ENCODE results near the gene PATE3.

DNA sequence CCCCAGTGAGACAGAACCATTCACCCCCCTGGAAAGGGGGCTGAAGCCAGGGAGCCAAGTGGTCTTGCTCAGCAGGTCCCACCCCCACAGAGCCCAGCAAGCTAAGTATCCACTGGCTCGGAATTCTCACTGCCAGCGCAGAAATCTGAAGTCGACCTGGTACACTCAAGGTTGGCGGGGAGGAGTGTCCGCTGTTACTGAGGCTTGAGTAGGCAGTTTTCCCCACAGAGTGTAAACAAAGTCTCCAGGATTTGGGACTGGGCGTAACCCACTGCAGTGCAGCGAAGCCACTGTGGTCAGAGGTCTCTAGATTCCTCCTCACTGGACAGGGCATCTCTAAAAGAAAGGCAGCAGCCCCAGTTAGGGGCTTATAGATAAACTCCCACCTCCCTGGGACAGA, 31.9 kb upstream of the PATE3 start:
- TF ChIP-seq, protein P1, sequence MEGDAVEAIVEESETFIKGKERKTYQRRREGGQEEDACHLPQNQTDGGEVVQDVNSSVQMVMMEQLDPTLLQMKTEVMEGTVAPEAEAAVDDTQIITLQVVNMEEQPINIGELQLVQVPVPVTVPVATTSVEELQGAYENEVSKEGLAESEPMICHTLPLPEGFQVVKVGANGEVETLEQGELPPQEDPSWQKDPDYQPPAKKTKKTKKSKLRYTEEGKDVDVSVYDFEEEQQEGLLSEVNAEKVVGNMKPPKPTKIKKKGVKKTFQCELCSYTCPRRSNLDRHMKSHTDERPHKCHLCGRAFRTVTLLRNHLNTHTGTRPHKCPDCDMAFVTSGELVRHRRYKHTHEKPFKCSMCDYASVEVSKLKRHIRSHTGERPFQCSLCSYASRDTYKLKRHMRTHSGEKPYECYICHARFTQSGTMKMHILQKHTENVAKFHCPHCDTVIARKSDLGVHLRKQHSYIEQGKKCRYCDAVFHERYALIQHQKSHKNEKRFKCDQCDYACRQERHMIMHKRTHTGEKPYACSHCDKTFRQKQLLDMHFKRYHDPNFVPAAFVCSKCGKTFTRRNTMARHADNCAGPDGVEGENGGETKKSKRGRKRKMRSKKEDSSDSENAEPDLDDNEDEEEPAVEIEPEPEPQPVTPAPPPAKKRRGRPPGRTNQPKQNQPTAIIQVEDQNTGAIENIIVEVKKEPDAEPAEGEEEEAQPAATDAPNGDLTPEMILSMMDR (IDR thresholded peaks at IDR 0.05; ENCODE audit: low read length) = no peak
- TF ChIP-seq EZH2 (optimal IDR thresholded peaks at IDR 0.05; ENCODE audit: low read depth, low read length) = no peak
- no peak for TF ChIP-seq EZH2phosphoT487 (IDR thresholded peaks at IDR 0.05; ENCODE audit: low read length)
